C4-2B (cell line): ENCODE results near the gene TMED4.

ENCODE experiments used
- H3K27ac ChIP-seq: fragments of 450-650 bp; 2 replicates; pipeline ENCODE4 v1.5.1; 2017
- ZFX ChIP-seq: fragments of 450-650 bp; IDR thresholded peaks from 2 replicates; pipeline ENCODE4 v1.6.1; 2017
- TF ChIP-seq, protein P1 (sequence below): fragments of 450-650 bp; conservative IDR thresholded peaks from 2 replicates; pipeline ENCODE4 v1.5.1; 2017; ENCODE audit warnings: mild to moderate bottlenecking

The TMED4 gene

DNA sequence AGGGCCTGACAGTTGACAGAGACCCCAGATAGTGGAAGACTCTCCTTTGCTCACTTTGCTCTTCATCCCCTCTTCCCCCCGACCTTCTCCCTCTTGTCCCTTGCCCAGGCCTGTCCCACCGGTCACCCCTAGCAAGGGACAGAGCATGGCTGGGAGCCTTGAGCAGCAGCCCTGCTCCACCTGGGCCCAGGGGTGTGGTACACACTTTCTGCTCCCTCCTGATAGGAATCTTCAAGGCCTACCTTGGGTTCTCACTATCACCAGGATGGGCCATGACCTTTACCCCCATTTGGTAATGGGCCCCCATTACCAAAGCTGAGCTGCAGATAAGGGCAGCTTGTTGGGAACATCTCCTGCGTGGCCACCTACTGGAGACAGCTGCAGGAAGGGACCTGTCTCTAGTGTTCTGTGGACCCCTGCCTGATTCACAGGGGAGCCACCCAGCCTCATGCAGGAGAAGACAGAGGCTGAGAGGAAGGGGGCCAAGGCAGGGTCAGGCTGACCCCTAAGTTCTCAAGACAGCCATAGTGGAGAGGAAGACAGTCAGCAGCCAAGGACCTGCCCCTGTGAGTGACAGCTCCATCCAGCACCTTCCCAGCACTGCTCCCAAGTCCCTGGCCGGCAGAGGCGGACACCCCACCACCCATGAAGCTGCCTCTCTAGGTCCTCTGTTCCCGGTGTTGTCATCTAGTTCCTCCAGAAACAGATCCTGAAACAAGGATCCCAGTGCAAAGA lies 40.0 kb downstream of the TMED4 start:
- no peak for TF ChIP-seq ZFX
- TF ChIP-seq, protein P1, sequence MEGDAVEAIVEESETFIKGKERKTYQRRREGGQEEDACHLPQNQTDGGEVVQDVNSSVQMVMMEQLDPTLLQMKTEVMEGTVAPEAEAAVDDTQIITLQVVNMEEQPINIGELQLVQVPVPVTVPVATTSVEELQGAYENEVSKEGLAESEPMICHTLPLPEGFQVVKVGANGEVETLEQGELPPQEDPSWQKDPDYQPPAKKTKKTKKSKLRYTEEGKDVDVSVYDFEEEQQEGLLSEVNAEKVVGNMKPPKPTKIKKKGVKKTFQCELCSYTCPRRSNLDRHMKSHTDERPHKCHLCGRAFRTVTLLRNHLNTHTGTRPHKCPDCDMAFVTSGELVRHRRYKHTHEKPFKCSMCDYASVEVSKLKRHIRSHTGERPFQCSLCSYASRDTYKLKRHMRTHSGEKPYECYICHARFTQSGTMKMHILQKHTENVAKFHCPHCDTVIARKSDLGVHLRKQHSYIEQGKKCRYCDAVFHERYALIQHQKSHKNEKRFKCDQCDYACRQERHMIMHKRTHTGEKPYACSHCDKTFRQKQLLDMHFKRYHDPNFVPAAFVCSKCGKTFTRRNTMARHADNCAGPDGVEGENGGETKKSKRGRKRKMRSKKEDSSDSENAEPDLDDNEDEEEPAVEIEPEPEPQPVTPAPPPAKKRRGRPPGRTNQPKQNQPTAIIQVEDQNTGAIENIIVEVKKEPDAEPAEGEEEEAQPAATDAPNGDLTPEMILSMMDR = no peak
- no peak overlapping the region for H3K27ac ChIP-seq

DNA sequence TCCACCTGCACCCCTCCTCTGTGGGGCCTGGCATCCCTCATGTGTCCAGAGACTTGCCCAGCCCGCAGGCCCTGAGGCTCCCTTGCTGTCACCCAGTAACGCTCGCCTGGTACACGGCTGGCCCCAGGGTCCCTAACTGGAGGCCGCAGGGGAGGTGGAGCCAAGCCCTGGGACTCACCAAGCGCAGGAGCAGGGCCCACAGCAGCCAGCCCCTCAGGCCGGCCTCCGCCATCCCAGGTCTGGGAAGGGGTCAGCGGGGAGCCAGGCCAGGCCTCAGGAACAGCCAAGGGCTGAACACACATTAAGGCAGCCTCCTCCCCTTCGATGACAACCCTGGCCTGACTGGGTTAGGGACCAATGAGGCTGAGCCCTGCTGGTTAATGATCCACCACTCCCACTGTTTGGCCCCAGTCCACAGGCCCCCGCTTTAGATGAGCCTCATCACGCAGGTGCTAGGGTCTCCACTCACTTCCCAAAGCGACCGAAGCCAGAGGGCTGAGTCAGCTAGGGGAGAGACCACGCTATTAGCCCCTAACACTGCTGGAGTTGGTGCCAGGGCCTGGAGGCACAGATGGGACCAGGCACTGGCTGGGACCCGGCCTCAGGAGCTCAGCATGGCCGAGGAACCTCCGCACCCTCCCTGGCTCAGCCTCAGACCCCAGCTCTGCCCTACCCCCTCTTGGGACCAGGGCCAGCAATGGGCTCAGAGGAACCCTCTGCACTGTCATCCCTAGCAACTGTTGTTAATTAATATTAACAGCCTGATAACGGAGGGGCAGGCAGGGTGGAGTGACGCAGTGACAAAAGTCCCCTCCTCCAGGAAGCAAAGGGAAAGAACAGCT lies 40.8 kb downstream of the TMED4 start, which contains the start of gene NPC1L1:
Gene NPC1L1, minus strand, starts transcription at position 303 of the 842 bp plus-strand sequence. Its CDS starts 71 bp downstream, at position 232.
- TF ChIP-seq, protein P1 = no peak
- no peak for TF ChIP-seq ZFX
- no peak within 1 kb of the TSS for H3K27ac ChIP-seq

DNA sequence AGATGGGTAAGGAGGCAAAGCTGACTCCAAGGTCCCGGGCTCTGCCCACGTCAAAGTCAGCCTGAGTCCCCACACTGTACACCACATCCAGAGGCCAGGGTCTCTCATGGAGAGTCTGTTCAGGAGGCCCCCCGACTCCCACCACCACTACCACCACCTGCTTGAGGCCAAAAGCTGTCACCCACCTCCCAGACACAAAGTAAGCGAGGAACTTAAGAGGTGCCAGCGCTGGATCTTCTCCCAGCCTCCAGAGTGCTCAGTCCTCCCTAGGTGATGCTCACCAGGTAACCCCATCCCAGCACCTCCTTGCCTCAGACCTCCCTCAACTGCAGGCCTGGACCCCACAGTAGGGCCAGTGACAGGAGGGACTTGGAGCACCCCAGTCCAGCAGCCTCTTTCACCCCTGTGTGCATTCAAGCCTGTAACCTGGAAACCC lies 41.4 kb downstream of the TMED4 start:
- TF ChIP-seq ZFX = no peak
- TF ChIP-seq, protein P1 = no peak
- H3K27ac ChIP-seq = no peak overlapping the region

DNA sequence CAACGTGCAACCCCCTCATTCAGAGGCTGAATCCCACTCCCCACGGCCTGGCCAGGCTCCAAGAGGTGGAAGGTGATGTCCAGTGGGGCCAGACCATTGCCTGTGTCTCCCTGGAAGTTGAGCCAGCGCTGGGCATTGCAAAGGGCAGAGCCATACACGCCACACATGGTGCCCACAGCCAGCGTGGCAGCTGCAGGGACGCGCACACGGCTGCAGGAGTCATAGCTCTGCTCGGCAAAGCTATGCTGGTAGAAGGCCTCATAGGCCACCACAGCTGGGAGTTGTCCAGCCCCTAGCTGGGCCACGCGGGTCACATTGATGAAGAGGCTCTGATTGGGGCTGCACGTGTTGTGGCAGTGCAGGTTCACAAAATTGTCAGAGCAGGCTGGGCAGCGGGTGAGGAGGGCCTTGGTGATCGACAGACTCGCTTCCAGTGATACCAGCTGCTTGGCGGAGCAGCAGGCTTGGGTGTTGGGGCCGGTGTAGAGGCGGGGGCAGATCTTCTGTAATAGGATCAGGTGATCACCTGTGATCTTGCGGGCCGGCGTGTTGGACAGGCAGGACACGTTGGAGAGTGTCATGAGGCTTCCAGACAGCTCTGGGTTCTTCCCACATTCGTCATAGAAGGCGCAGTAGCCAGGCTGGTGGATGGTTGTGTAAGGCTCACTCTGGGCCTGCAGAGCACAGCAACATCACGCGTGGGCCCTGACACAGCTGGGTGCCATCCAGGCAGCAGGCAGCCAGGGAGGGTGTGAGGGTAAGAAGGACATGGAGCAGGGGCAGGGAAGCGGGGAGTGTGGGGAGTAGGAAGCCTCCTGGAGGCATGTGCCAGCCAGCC lies 42.1 kb downstream of the TMED4 start:
- no peak for TF ChIP-seq ZFX
- TF ChIP-seq, protein P1 = no peak
- H3K27ac ChIP-seq = no peak overlapping the region

DNA sequence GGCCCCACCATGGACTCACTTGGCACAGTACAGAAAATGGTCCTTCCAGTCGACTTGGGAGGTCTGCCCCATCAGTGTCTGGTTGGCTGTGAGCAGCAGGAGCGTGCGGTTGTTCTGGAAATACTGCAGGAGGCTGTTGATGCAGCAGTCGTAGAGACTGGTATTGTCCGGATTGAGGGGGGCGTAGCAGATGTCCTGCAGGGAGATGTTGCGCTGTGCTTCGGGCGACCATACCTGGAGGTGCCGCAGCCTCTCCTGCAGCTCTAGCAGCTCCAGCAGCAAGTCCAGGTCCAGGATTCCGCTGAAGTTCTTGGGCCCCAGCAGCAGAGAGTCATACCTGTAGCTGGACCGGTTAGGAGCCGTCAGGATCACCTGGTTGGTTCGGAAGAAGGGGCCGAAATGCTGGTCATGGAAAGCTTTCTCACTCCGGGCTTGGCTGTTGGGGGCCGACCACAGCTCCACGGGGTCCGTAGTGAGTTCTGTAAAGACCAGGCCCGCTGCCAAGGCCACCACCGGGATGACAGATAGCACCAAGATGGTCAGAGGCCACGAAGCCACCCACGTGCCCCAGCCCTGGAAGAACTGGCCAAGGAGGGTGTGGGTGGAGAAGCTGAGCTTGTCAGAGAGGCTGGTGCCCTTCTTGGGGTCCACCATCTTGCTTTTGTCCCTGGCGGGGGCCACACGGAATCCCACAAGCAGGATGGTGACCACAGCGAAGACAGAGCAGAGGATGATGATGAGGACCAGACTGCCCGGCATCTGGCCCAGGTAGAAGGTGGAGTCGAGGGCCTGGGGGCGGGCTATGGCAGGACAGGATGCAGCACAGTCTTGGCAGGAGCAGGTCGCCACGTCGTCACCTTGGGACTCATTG lies 43.0 kb downstream of the TMED4 start:
- no peak overlapping the region for H3K27ac ChIP-seq
- TF ChIP-seq, protein P1 = no peak
- TF ChIP-seq ZFX = no peak

DNA sequence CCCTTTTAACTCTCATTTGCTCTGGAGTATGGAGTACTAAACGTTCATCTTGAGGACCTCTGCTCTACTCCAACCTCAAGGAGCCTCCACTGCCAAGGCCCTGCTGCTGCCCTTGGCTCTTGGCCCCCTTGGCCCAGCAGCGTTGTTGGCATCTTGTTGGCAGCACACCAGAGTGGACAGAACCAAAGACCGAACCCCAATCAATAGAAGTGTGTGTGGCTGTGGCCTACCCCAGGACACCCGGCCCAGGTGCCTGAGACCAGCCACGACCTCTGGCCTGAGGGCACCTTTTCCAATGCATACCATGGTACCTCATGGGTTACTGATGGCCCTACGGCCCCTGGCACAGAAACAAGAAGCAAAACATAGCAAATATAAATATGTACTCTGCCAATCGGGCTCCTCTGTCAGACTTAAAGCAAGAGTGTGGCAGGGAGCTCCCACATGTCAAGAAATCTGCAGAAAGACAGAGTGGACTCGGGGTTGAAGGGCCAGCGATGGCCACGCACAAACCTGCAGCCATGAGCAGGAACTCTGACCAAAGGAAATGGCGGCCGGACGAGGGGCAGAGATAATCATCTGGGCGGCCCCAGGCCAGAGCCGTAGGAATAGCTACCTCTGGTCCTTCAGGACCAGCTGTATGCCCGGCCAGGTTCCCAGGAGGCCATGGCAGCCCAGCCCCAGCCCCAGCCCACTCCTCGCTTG lies 43.8 kb downstream of the TMED4 start:
- no peak for TF ChIP-seq ZFX
- TF ChIP-seq, protein P1 = no peak
- H3K27ac ChIP-seq = no peak overlapping the region
